Measurements from ENCODE around the gene ACP7. TPM values are rescaled to one million over a fixed set of nuclear protein-coding genes. Genes with fewer than 3 reads are reported as not detected.

The ACP7 gene
- total and polyA plus RNA-seq, 2 of the 4 experiments (the other 2 are of a cell fraction) = not detected

- H2AK9ac ChIP-seq (replicated peaks; ENCODE audit: low read depth, low read length, poor library complexity) = no peak overlapping the region
- TF ChIP-seq RCOR1 (IDR thresholded peaks at IDR 0.05; ENCODE audit: insufficient replicate concordance, low read length) (no peak), RFX5 (IDR thresholded peaks at IDR 0.05; ENCODE audit: low read depth, low read length) (no peak), CEBPB (IDR thresholded peaks at IDR 0.05; ENCODE audit: low read depth, low read length) (no peak), CTCF (conservative IDR thresholded peaks at IDR 0.05; ENCODE audit: low read depth, low read length) (no peak), NFE2L2 (IDR thresholded peaks at IDR 0.05; ENCODE audit: low read depth, low read length) (no peak), POLR2A (IDR thresholded peaks at IDR 0.05; ENCODE audit: low read depth, low read length) (no peak), MAZ (IDR thresholded peaks at IDR 0.05; ENCODE audit: borderline replicate concordance, low read depth, low read length) (no peak), FOS (IDR thresholded peaks at IDR 0.05; ENCODE audit: low read depth, low read length) (no peak), CHD1 (IDR thresholded peaks at IDR 0.05; ENCODE audit: low read depth, low read length) (no peak), RAD21 (IDR thresholded peaks at IDR 0.05; ENCODE audit: low read length) (no peak), BHLHE40 (IDR thresholded peaks at IDR 0.05; ENCODE audit: low read depth, low read length) (no peak), MXI1 (IDR thresholded peaks at IDR 0.05; ENCODE audit: borderline replicate concordance, low read depth, low read length) (no peak), USF2 (IDR thresholded peaks at IDR 0.05; ENCODE audit: low read depth, low read length) (no peak), SMC3 (IDR thresholded peaks at IDR 0.05; ENCODE audit: low read depth, low read length) (no peak), MAFK (IDR thresholded peaks at IDR 0.05; ENCODE audit: low read depth, low read length) (no peak)
These were observed 66.8 kb downstream of the ACP7 start for GRCh38 chr19:39150807-39151600.

More at GRCh38 chr19:39150807-39151600, 66.8 kb downstream of the ACP7 start:
- Histone ChIP-seq H3K9me3 (ENCODE audit: control insufficient read depth, insufficient read depth, low read length) (peaks cover 2% of the 10 kb centered on the region), H3K4ac (ENCODE audit: low read depth, low read length) (no peak overlapping the region), H3K56ac (ENCODE audit: extremely low read depth, insufficient read depth, low read length) (no peak overlapping the region), H3K4me1 (ENCODE audit: control insufficient read depth, insufficient read depth, low read length) (peaks cover 4% of the 10 kb centered on the region; the same call in 1 of the 2 replicates), H2BK120ac (ENCODE audit: low read depth, low read length) (no peak overlapping the region), H4K8ac (ENCODE audit: low read depth in 2 of 2, low read length in 2 of 2) (no peak overlapping the region), H4K5ac (ENCODE audit: low read depth, low read length) (no peak overlapping the region), H3K4me3 (ENCODE audit: insufficient read depth, low read depth, low read length) (no peak overlapping the region), H3K9me1 (ENCODE audit: insufficient read depth, low read length) (peaks cover 9% of the 10 kb centered on the region; the same call in 1 of the 2 replicates), H2AFZ (replicated peaks; ENCODE audit: low read length, poor library complexity) (no peak overlapping the region), H2BK5ac (ENCODE audit: low read depth, low read length, poor library complexity, severe bottlenecking) (no peak overlapping the region), H3K79me1 (ENCODE audit: low read depth in 1 of 2, low read length in 2 of 2) (peaks cover 44 to 66% of the 10 kb centered on the region in 2 experiments), H3K36me3 (ENCODE audit: control insufficient read depth, insufficient read depth, low read length) (peaks cover 3% of the 10 kb centered on the region; the same call in 1 of the 2 replicates), H3K14ac (replicated peaks; ENCODE audit: low read depth, low read length) (no peak overlapping the region), H4K91ac (ENCODE audit: insufficient read depth, low read depth, low read length) (no peak overlapping the region), H2BK20ac (ENCODE audit: low read depth, low read length) (no peak overlapping the region), H2BK15ac (ENCODE audit: low read depth, low read length) (no peak overlapping the region), H3K18ac (ENCODE audit: low read depth, low read length) (no peak overlapping the region), H3K27ac (ENCODE audit: insufficient read depth, low read length) (no peak overlapping the region), H4K20me1 (ENCODE audit: insufficient read depth, low read length) (peaks cover 35% of the 10 kb centered on the region), H2AK5ac (ENCODE audit: low read depth, low read length) (no peak overlapping the region), H3K4me2 (ENCODE audit: low read depth, low read length) (no peak overlapping the region), H3K27me3 (ENCODE audit: control insufficient read depth, insufficient read depth, low read length) (no peaks in the 10 kb centered on the region), H3K23ac (ENCODE audit: low read depth, low read length) (no peak overlapping the region), H3K9ac (ENCODE audit: low read depth, low read length) (no peak overlapping the region)
- ChIA-PET CTCF (no interaction called here), POLR2A (ENCODE audit: unreplicated experiment) (no interaction called here)
- DNase-seq = no peak
- 92% methylated on average over 15 of the region's 26 CpGs; no CpG with 5 or more reads in 1 of the 2 experiments for WGBS, 2 experiments (ENCODE audit: extremely low coverage in 2 of 2, insufficient read length in 1 of 2)
- BruUV-seq (replicated peaks) = no TSS peak
- dilution Hi-C loops (cut with HindIII; ENCODE audit: low sequenced_read_pairs, unreplicated experiment) (no loop called here), intact Hi-C loops (cut with micrococcal nuclease) (no loop called here), in situ Hi-C loops (cut with MboI; ENCODE audit: low sequenced_read_pairs) (no loop called here)
- ATAC-seq (ENCODE audit: low read depth) = no peak
